ENCODE measurements around the gene UQCRH.
A peak's percentile ranks its signal among the peaks of the same experiment; 100 is the strongest.

The UQCRH gene

DNA sequence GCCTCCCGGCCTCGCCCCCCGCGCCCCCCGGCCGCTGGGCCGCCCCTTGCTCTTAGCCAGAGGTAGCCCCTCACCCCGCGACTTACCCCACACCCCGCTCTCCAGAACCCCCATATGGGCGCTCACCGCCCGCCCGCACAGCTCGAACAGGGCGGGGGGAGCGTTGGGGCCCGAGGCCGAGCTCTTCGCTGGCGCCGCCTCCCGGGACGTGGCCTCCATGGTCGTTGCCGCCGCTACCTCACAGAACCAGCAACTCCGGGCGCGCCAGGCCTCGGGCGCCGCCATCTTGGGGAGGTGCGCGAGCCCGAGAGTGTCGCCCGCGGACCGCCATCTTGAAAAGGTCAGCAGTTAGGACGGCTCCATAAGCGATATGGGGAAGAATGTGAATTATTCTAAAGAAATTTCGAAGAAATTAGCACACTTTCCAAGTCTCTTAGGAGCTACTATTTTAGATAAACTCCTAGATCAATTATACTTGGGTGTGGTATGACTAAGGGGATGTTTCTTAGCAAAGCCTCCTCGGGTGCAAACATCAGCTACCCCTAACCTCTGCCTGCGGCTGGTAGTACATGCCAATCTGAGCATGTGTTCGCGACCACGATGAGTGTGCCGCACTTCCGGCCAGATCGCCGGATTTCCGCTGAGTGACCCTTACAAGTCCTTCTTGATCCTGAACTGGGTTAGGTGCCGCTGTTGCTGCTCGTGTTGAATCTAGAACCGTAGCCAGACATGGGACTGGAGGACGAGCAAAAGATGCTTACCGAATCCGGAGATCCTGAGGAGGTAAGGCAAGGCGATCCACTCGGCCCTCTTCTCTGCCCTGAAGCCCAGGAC is at the start of gene UQCRH, which contains the start of gene LRRC41:
UQCRH (plus strand) TSS at position 661 of the 834 bp plus-strand sequence; CDS start at position 730, 69 bp downstream.
LRRC41 (minus strand) TSS at position 579 of the 834 bp plus-strand sequence; CDS start at position 285, 294 bp downstream.
- Histone ChIP-seq H3K4me3 (ENCODE audit: insufficient read length, low read depth) (peak within 1 kb of the TSS; percentile 98), H3K27me3 (ENCODE audit: insufficient read depth, insufficient read length) (no peaks in the 10 kb centered on the region), H3K4me1 (ENCODE audit: insufficient read depth, insufficient read length) (peaks cover 16% of the 10 kb centered on the region), H3K9ac (ENCODE audit: insufficient read length, low read depth) (peak within 1 kb of the TSS; percentile 100), H3K36me3 (ENCODE audit: insufficient read depth, insufficient read length, low read length) (peaks cover 43% of the 10 kb centered on the region), H3K9me3 (ENCODE audit: insufficient read depth, low read length) (no peaks in the 10 kb centered on the region)
- TF ChIP-seq SUZ12 (IDR thresholded peaks at IDR 0.05; ENCODE audit: extremely low read depth, insufficient read depth, insufficient read length) (no peak), YY1 (IDR thresholded peaks at IDR 0.05; ENCODE audit: insufficient read depth, insufficient read length) (peak; percentile 100)
- peak; percentile 99 for DNase-seq (ENCODE audit: low read depth, low spot score)

DNA sequence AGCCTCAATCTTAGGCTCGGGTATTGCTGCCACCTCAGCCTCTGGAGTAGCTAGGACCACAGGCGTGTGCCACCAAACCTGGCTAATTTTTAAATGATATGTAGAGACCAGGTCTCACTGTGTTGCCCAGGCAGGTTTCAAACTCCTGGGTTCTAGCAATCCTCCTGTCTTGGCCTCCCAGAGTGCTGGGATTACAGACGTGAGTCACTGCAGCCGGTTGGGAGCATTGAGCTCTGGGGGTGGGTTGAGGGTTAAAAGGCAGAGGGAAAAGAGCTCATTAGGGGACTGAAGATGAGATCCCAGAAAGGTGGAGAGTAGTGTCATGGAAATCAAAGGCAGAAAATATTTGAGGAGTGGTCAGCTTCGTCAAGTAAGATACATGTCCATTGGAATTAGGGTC is 48.8 kb upstream of the UQCRH start:
- peaks cover 88% of the 10 kb centered on the region for H3K36me3 ChIP-seq (ENCODE audit: insufficient read depth, insufficient read length, low read length)
- no peak for TF ChIP-seq ZNF274 (IDR thresholded peaks at IDR 0.05; ENCODE audit: low read depth, low read length)
- TF ChIP-seq YY1 (IDR thresholded peaks at IDR 0.05; ENCODE audit: insufficient read depth, insufficient read length) = no peak
- TF ChIP-seq SUZ12 (IDR thresholded peaks at IDR 0.05; ENCODE audit: extremely low read depth, insufficient read depth, insufficient read length) = no peak
- H3K9ac ChIP-seq (ENCODE audit: insufficient read length, low read depth) = no peak overlapping the region
- no peak for DNase-seq (ENCODE audit: low read depth, low spot score)
- H3K4me3 ChIP-seq (ENCODE audit: insufficient read length, low read depth) = no peak overlapping the region
- H3K27me3 ChIP-seq (ENCODE audit: insufficient read depth, insufficient read length) = no peaks in the 10 kb centered on the region
- H3K4me1 ChIP-seq (ENCODE audit: insufficient read depth, insufficient read length) = peaks cover 3% of the 10 kb centered on the region
- no peaks in the 10 kb centered on the region for H3K9me3 ChIP-seq (ENCODE audit: insufficient read depth, low read length)

DNA sequence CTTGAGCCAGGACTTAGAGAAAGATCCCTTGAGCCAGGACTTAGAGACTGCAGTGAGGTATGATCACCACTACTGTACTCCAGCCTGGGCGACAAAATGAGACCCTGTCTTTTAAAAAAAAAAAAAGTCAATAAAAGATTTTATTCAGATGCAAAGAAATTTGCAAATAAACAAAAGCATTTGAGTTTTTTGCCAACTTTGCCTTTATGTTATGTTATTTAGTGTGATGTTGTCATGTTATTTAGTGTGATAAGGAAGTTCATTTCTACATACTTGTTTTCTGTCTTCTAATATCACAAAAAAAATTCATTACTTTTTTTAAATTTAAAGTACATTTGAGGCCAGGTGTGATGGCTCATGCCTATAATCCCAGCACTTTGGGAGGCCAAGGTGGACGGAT is 47.0 kb upstream of the UQCRH start:
- no peaks in the 10 kb centered on the region for H3K4me1 ChIP-seq (ENCODE audit: insufficient read depth, insufficient read length)
- H3K9me3 ChIP-seq (ENCODE audit: insufficient read depth, low read length) = no peaks in the 10 kb centered on the region
- DNase-seq (ENCODE audit: low read depth, low spot score) = no peak
- no peaks in the 10 kb centered on the region for H3K27me3 ChIP-seq (ENCODE audit: insufficient read depth, insufficient read length)
- H3K36me3 ChIP-seq (ENCODE audit: insufficient read depth, insufficient read length, low read length) = peaks cover 89% of the 10 kb centered on the region
- no peak overlapping the region for H3K9ac ChIP-seq (ENCODE audit: insufficient read length, low read depth)
- TF ChIP-seq YY1 (IDR thresholded peaks at IDR 0.05; ENCODE audit: insufficient read depth, insufficient read length) (no peak), SUZ12 (IDR thresholded peaks at IDR 0.05; ENCODE audit: extremely low read depth, insufficient read depth, insufficient read length) (no peak), ZNF274 (IDR thresholded peaks at IDR 0.05; ENCODE audit: low read depth, low read length) (no peak)
- no peak overlapping the region for H3K4me3 ChIP-seq (ENCODE audit: insufficient read length, low read depth)

DNA sequence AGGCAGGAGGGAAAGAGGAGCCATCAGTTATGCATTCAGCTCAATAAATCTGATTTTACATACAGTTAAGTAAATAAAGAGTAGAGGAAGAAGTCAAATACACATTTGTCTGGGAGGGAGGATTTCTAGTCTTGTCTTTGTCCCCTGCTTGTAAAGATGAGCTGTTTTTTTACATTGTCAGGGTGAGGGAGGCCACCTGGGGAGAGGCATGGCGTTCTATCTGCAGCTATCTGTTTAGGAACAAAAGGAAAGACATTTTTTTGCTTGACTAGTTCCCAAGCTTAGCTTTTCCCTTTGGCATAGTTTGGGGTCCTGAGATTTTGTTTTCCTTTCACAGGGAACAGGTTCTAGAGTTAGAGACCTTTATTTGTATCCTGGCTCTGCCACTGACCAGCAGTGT is 41.0 kb upstream of the UQCRH start:
- H3K9me3 ChIP-seq (ENCODE audit: insufficient read depth, low read length) = no peaks in the 10 kb centered on the region
- peaks cover 99% of the 10 kb centered on the region for H3K36me3 ChIP-seq (ENCODE audit: insufficient read depth, insufficient read length, low read length)
- TF ChIP-seq ZNF274 (IDR thresholded peaks at IDR 0.05; ENCODE audit: low read depth, low read length) (no peak), YY1 (IDR thresholded peaks at IDR 0.05; ENCODE audit: insufficient read depth, insufficient read length) (no peak), SUZ12 (IDR thresholded peaks at IDR 0.05; ENCODE audit: extremely low read depth, insufficient read depth, insufficient read length) (no peak)
- H3K4me3 ChIP-seq (ENCODE audit: insufficient read length, low read depth) = no peak overlapping the region
- DNase-seq (ENCODE audit: low read depth, low spot score) = no peak
- no peaks in the 10 kb centered on the region for H3K27me3 ChIP-seq (ENCODE audit: insufficient read depth, insufficient read length)
- no peak overlapping the region for H3K9ac ChIP-seq (ENCODE audit: insufficient read length, low read depth)
- H3K4me1 ChIP-seq (ENCODE audit: insufficient read depth, insufficient read length) = peaks cover 3% of the 10 kb centered on the region

DNA sequence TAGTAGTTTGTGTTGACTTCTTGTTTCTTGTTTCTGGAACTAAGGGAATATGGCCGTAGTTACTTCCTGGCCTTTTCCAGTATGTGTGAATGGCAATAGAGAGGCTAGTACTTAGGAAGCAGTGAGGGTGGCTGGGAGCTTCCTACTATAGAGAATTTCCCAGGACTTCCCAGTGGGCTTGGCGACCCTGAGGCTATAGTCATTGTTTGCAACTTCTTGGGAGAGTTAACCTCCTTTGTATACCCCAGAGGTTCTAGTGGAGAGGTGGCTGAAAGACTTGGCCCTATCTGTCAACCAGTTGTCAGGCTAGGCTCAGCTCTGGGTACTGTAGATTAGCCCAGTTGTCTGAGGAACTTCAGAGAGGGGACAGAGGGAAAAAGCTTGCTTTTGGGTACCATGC is 40.4 kb upstream of the UQCRH start:
- DNase-seq (ENCODE audit: low read depth, low spot score) = no peak
- Histone ChIP-seq H3K4me3 (ENCODE audit: insufficient read length, low read depth) (no peak overlapping the region), H3K9ac (ENCODE audit: insufficient read length, low read depth) (no peak overlapping the region), H3K9me3 (ENCODE audit: insufficient read depth, low read length) (no peaks in the 10 kb centered on the region), H3K36me3 (ENCODE audit: insufficient read depth, insufficient read length, low read length) (peaks cover 99% of the 10 kb centered on the region), H3K27me3 (ENCODE audit: insufficient read depth, insufficient read length) (no peaks in the 10 kb centered on the region), H3K4me1 (ENCODE audit: insufficient read depth, insufficient read length) (peaks cover 3% of the 10 kb centered on the region)
- TF ChIP-seq ZNF274 (IDR thresholded peaks at IDR 0.05; ENCODE audit: low read depth, low read length) = no peak
- TF ChIP-seq SUZ12 (IDR thresholded peaks at IDR 0.05; ENCODE audit: extremely low read depth, insufficient read depth, insufficient read length) = no peak
- TF ChIP-seq YY1 (IDR thresholded peaks at IDR 0.05; ENCODE audit: insufficient read depth, insufficient read length) = no peak

DNA sequence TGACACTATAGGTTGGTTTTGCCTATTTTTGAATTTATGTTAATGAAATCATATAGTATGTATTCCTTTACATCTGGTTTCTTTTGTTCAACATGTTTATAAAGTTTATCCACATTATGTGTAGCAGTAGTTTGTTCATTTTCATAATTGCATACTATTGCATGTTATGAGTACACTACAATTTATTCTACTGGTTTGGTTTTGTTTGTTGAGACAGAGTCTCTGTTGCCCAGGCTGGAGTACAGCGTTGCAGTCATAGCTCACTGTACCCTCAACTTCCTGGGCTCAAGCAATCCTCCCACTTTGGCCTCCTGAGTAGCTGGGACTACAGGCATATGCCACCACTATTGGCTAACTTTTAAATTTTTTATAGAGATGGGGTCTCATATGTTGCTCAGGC is 34.9 kb upstream of the UQCRH start:
- H3K36me3 ChIP-seq (ENCODE audit: insufficient read depth, insufficient read length, low read length) = peaks cover 99% of the 10 kb centered on the region
- DNase-seq (ENCODE audit: low read depth, low spot score) = no peak
- H3K4me1 ChIP-seq (ENCODE audit: insufficient read depth, insufficient read length) = no peaks in the 10 kb centered on the region
- no peaks in the 10 kb centered on the region for H3K27me3 ChIP-seq (ENCODE audit: insufficient read depth, insufficient read length)
- no peak for TF ChIP-seq ZNF274 (IDR thresholded peaks at IDR 0.05; ENCODE audit: low read depth, low read length)
- TF ChIP-seq SUZ12 (IDR thresholded peaks at IDR 0.05; ENCODE audit: extremely low read depth, insufficient read depth, insufficient read length) = no peak
- TF ChIP-seq YY1 (IDR thresholded peaks at IDR 0.05; ENCODE audit: insufficient read depth, insufficient read length) = no peak
- H3K4me3 ChIP-seq (ENCODE audit: insufficient read length, low read depth) = no peak overlapping the region
- H3K9me3 ChIP-seq (ENCODE audit: insufficient read depth, low read length) = no peaks in the 10 kb centered on the region
- no peak overlapping the region for H3K9ac ChIP-seq (ENCODE audit: insufficient read length, low read depth)

DNA sequence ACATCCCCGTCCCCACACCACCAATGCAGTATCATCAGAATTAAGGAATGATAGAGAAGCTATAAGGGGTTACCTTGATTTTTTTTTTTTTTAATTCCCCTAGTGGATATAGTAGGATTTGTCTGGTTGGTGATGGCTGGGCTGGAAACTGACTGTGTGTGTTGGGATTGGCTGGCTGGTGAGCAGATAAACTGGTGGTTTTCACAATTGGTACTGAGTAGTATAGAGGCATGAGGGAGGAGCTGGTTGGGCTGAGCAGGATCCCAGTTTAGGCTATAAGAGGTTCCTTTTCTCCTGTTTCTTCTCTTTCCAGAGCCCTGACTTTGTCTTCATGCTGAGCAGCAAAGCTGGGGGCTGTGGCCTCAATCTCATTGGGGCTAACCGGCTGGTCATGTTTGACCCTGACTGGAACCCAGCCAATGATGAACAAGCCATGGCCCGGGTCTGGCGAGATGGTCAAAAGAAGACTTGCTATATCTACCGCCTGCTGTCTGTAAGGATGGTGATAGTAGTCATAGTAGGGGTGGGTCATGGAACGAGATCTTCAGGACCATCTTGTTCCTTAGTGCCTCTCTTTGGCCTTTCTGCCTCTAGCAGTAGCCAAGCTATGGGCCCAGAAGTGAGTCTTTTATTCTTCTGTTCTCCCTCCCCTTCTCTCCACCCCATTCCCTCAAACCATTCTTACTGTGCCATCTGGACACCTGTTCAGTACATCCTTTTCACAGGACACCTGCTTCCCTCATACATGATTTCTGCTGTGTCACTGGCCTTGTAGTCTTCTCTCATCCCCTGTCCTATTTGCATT is 29.1 kb upstream of the UQCRH start:
- no peaks in the 10 kb centered on the region for H3K27me3 ChIP-seq (ENCODE audit: insufficient read depth, insufficient read length)
- H3K36me3 ChIP-seq (ENCODE audit: insufficient read depth, insufficient read length, low read length) = peaks cover 99% of the 10 kb centered on the region
- no peak overlapping the region for H3K4me3 ChIP-seq (ENCODE audit: insufficient read length, low read depth)
- H3K9ac ChIP-seq (ENCODE audit: insufficient read length, low read depth) = no peak overlapping the region
- DNase-seq (ENCODE audit: low read depth, low spot score) = no peak
- H3K9me3 ChIP-seq (ENCODE audit: insufficient read depth, low read length) = no peaks in the 10 kb centered on the region
- H3K4me1 ChIP-seq (ENCODE audit: insufficient read depth, insufficient read length) = no peaks in the 10 kb centered on the region
- TF ChIP-seq YY1 (IDR thresholded peaks at IDR 0.05; ENCODE audit: insufficient read depth, insufficient read length) = no peak
- TF ChIP-seq ZNF274 (IDR thresholded peaks at IDR 0.05; ENCODE audit: low read depth, low read length) = no peak
- no peak for TF ChIP-seq SUZ12 (IDR thresholded peaks at IDR 0.05; ENCODE audit: extremely low read depth, insufficient read depth, insufficient read length)

All from NT2/D1 (cell line).